Stimulated activated CD8-positive, alpha-beta memory T cell treated with anti-CD3 and anti-CD28 coated beads, Interleukin-15, amount 100 ng/mL, for 1 hour (primary cell): ENCODE measurements around the gene TSPAN2.

Experiments used
- DNase-seq: peaks from one replicate; pipeline ENCODE4 v3.0.0-alpha.2; 2020; ENCODE audit warnings: low read depth

TSPAN2 gene

GRCh38 chr1:115074839-115075534 is 14.3 kb downstream of the TSPAN2 start:
- no peak for DNase-seq

- DNase-seq: no peak
These were observed 15.8 kb downstream of the TSPAN2 start for GRCh38 chr1:115073298-115074087.

DNA sequence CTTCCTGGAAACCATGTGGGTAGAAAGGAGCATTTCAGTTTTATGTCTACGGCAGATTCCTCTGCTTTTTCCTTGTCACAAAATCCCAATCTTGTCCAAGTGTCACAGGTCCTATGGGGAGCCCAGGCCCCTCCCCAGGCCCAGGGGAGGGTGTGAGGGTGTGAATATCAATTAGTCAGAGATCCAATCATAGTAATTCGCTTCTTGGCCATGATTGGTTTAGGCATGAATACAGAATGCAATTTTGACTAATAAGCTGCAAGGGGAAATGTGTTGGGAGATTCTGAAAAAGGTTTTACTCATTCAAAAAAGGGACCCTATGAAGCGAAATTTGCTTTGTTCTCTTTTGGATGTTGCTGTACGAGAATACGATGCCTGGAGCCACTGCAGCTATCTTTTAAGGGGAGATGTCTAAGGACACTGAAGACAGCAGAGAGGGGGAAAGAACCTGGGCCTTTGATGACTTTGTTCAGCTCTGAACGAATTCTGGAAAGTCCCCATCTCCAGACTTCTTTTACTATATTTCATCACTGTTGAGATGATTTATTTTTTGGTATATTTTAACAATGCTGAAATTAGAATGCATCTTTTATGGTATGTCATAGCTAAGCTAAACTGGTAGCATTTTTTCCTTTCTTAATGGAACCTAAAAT is 18.2 kb downstream of the TSPAN2 start:
- no peak for DNase-seq

DNA sequence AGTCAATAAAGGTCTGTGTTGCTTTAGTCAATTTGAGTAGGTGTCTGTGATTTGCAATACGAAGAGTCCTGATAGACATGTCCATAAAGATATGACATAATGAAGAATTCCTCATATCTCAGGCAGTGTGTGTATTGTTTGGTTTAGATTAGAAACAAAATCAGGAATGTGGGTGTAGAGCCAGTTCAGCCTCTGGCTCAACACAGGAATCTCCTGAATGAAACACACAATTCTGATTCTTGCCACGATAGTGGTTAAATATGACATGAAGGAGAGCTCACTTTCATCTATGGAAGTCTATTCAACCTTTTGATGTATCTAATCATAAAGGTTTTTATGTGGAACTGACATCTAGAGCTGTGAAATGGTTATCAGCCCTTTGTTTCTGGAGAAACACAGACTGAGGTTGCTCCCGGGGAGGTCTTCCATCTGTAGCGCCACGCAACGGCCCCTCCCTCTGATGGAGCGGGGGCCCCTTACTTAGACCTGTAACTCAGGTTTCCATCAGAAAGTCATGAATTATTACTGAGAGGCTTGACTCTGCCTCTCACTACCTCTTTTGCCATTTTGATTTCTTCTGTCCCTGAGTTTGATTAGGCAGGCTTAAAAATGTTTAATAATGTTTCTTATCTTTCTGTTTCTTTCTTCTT is 19.5 kb downstream of the TSPAN2 start:
- no peak for DNase-seq

DNA sequence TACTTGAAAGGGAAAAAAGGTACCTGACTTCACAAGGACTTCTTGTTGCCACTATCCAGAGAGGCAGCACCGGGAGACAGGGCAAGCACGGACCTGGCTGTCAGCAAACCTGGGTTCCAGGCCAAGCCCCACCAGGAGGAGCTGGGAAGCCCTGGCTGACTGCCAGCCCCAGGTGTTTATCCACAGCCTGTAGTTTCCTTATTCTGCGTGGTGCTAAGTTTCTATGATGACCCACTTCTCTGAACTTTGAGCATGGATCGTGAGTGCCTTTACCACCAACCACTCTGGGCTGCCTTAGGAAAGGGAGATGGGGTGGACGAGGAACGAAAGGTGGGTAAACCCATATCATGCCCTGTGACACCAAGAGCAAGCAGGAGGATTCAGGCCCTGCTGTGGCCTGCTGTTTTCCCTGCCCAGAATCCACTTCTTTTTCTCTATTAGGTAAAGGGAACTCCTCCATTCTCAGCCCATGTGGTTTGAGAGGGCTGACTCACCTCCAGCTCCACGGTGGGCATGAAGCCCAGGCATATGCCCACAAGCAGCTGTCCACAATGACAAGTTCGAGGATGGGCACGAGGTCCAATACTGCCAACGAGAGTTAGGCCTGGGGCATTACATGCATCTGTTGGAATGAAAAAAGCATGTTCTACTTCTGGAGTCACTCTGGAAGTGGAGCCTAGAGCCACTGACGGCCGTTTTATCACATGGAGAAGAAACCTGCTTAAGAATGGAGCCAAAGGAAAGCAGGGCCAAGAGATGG is 20.3 kb downstream of the TSPAN2 start:
- no peak for DNase-seq

GRCh38 chr1:115067161-115067859 is 22.0 kb downstream of the TSPAN2 start:
- no peak for DNase-seq

DNA sequence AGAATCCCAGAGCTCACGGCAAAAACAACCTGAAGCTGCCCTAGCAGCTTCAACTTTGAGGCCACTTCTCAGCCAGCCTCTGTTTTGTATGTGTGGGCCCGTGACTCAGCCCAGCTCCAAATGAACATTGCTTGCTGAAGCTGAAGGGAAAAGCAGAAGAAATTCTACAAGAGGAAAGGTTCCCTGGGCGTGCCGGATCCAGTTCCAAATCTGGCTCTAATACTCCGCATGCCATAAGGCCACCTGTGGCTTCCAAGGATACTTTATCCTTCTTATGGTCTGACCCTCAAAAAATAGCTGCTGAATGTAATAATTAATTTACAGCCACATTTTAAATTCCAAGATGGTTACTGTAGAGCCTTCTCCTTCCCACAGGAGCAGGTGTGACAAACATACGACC is 24.3 kb downstream of the TSPAN2 start:
- DNase-seq: no peak

DNA sequence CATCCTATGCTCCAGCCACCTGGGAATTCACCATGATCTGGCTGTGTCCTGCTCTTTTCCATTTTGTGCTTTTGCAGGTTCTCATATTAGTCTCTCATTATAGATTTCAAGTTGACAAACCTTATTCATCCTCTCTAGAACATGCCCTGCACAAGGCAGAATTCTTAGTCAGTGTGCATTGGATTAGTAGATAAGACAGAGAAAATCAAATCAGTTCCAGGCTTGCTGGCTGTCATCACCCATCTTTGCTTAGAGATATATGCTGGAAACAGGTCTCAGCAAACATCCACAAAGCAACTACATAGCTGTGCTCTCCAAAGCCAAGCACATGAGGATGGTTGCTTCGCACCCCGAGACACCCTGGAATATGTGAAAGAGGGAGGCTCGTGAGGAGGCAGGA is 24.8 kb downstream of the TSPAN2 start:
- DNase-seq: no peak

DNA sequence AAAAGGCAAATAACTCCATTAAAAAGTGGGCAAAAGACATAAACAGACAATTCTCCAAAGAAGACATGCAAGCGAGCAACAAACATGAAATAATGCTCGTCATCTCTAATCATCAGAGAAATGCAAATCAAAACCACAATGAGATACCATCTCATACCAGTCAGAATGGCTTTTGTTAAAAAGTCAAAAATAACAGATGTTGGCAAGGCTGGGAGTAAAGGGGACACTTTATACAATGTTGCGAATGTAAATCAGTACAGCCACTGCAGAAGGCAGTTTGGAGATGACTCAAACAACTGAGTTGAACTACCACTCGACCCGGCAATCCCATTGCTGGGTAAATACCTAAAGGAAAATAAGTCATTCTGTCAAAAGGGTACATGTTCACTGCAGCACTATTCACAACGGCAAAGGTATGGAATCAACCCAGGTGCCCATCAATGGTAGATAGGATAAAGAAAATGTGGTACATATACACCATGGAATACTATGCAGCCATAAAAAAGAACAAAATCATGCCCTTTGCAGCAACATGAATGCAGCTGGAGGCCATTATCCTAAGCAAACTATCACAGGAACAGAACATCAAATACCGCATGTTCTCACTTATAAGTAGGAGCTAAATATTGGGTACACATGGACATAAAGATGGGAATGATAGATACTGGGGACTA is 25.9 kb downstream of the TSPAN2 start:
- DNase-seq: no peak

- DNase-seq: peak; percentile 85
These were observed 26.7 kb downstream of the TSPAN2 start for GRCh38 chr1:115062542-115063004.

- no peak for DNase-seq
These were observed 28.8 kb downstream of the TSPAN2 start for GRCh38 chr1:115060501-115060900.

DNA sequence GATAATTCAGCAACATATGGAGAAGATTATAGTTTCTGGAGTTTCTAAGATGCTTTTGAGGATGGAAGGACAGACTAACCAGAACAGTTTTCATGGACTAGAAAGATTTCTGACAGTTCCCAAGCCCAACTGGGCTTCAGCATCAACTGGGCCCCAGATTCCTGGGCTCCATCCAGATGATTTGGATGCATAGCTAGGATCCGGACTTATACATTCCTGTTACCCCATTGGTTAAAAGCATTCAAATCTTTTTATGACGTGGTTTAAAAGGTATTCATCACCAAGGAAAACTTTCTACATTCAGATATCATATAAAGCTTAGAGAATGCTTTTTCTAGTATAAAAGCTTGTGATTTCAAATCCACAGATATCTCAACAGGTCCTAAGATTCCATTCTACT is 30.0 kb downstream of the TSPAN2 start:
- DNase-seq: no peak

GRCh38 chr1:115057661-115058254 is 31.5 kb downstream of the TSPAN2 start:
- no peak for DNase-seq

GRCh38 chr1:115056395-115056798 is 32.9 kb downstream of the TSPAN2 start:
- DNase-seq: no peak

GRCh38 chr1:115052454-115053083 is 36.7 kb downstream of the TSPAN2 start:
- peak; percentile 24 for DNase-seq

- DNase-seq: no peak
These were observed 37.5 kb downstream of the TSPAN2 start for GRCh38 chr1:115051850-115052249.

DNA sequence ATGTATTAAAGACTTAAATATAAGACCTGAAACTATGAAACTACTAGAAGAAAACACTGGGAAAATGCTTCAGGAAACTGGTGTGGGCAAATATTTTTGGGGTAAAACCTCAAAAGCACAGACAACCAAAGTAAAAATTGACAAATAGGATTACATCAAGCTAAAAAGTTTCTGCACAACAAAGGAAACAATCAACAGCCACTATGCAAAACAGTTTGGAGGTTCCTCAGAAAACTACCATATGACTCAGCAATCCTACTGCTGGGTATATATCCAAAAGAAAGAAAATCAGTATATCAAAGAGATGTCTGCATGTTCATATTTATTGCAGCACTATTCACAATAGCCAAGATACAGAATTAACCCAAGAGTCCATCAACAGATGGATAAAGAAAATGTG is 42.6 kb downstream of the TSPAN2 start:
- no peak for DNase-seq

DNA sequence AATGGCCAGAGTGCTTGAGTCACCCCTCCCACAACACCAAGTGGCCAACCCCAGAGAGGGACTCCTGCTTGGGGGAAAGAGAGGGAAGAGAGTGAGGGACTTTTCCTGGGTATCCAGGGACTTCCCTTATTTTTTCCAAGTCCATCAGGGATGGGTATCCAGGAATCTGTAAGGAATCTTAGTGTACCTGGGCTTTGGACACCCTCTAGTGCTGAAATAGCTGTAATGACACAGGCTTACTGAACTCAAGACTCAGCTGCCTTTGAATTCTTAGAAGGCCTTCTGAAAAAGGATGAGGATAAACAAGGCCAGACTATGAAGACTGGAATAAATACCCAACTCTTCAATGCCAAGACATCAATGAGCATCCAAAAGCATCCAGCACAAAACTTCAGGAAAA is 47.6 kb downstream of the TSPAN2 start:
- no peak for DNase-seq

DNA sequence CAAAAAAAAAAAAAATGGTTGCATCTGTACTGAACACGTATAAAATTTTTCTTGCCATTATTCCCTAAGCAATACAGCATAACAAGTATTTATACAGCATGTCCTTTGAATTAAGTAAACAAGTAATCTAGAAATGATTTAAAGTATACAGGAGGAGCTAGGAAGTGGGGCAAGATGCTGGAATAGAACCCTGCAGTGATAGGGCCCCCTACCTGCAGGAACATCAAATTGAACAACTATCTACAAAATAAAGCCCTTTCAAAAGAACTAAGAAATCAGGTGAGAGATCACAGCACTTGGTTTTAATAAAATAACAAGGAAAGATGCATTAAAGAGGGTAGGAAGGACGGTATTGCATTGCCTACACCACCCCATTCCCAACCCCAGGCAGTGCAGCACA is 48.8 kb downstream of the TSPAN2 start:
- DNase-seq: no peak
